Suprapubic skin (tissue), 4 donors: ENCODE results near the gene MAP3K15. TPM values are rescaled to one million over a fixed set of nuclear protein-coding genes. Genes with fewer than 3 reads are reported as not detected.

Source experiments
- DNase-seq, 2 donors: peaks; one replicate each; pipeline ENCODE4 v3.0.0-alpha.2; 2019; ENCODE audit warnings: low spot score in 2 of 2
- H3K27ac ChIP-seq: fragments of 200-600 bp; sonication (generic); one replicate; pipeline ENCODE4 v1.5.1; 2019
- H3K27me3 ChIP-seq: fragments of 200-600 bp; sonication (generic); one replicate; pipeline ENCODE4 v1.5.1; 2019
- H3K36me3 ChIP-seq: fragments of 200-600 bp; sonication (generic); one replicate; pipeline ENCODE4 v1.5.1; 2019
- H3K4me1 ChIP-seq: fragments of 200-600 bp; sonication (generic); one replicate; pipeline ENCODE4 v1.5.1; 2019
- H3K4me3 ChIP-seq: fragments of 200-600 bp; sonication (generic); one replicate; pipeline ENCODE4 v1.5.1; 2019; ENCODE audit warnings: mild to moderate bottlenecking
- H3K9me3 ChIP-seq: fragments of 200-600 bp; sonication (generic); one replicate; pipeline ENCODE4 v1.5.1; 2019
- EP300 ChIP-seq: sonication (generic); formaldehyde crosslinking; IDR thresholded peaks from one replicate; pipeline ENCODE4 v1.6.1; 2017; ENCODE audit warnings: antibody characterized with exemption
- POLR2A ChIP-seq, 2 donors: fragments of 450-650 bp; IDR thresholded peaks; one replicate each; pipeline ENCODE4 v1.6.1; 2017; ENCODE audit warnings: antibody characterized with exemption in 2 of 2, mild to moderate bottlenecking in 2 of 2, moderate library complexity in 2 of 2
- POLR2AphosphoS5 ChIP-seq, 3 donors: sonication (generic); formaldehyde crosslinking; IDR thresholded peaks; one replicate each; pipeline ENCODE4 v1.6.1; 2017; ENCODE audit warnings: antibody characterized with exemption in 3 of 3
- WGBS: methylation state at CpG from one replicate; pipeline ENCODE4 v1.1.5; 2018; 5-methylcytosine and 5-hydroxymethylcytosine counted together
- total RNA-seq, 4 donors: library from RNA; depleted of rRNA; stranded (reverse); fragments of >200 nt; gene quantifications; one replicate each; pipeline ENCODE4 v1.1.0, GENCODE V29; 2016
- TF ChIP-seq, protein P1 (sequence below), 2 donors: fragments of 200-600 bp in 1 of 2; fragments of 450-650 bp in 1 of 2; sonication (generic) in 1 of 2; IDR thresholded peaks; one replicate each; pipeline ENCODE4 v1.5.1; 2016 to 2019; ENCODE audit warnings: antibody characterized with exemption in 2 of 2, mild to moderate bottlenecking in 1 of 2, moderate library complexity in 1 of 2

Gene MAP3K15
- total RNA-seq, 4 donors from 2014 or later, result not detected

DNA sequence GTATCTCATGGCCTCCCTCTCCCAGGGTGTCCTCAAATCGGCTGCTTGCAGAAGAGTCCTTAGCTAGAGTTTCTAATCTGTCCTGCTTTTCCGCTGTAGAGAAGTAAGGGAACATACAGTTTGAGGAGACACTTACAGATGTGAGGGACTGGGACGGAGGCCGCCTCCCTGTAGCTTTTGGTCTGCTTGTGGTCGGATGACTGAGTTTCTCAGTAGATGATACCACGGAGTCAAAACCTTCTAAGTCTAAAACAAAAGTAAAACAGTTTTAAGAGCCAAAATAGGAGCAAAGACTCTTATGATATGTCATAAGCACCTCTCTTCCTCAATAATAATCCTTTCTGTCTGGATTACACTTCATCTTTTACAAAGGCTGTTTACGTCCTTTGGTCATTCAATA lies 34.5 kb upstream of the MAP3K15 start:
- H3K9me3 ChIP-seq, result no peaks in the 10 kb centered on the region
- no peak for TF ChIP-seq EP300
- no peak for TF ChIP-seq POLR2A (IDR thresholded peaks at IDR 0.05)
- no peak for TF ChIP-seq POLR2AphosphoS5 (IDR thresholded peaks at IDR 0.05)
- TF ChIP-seq, protein P1, sequence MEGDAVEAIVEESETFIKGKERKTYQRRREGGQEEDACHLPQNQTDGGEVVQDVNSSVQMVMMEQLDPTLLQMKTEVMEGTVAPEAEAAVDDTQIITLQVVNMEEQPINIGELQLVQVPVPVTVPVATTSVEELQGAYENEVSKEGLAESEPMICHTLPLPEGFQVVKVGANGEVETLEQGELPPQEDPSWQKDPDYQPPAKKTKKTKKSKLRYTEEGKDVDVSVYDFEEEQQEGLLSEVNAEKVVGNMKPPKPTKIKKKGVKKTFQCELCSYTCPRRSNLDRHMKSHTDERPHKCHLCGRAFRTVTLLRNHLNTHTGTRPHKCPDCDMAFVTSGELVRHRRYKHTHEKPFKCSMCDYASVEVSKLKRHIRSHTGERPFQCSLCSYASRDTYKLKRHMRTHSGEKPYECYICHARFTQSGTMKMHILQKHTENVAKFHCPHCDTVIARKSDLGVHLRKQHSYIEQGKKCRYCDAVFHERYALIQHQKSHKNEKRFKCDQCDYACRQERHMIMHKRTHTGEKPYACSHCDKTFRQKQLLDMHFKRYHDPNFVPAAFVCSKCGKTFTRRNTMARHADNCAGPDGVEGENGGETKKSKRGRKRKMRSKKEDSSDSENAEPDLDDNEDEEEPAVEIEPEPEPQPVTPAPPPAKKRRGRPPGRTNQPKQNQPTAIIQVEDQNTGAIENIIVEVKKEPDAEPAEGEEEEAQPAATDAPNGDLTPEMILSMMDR (IDR thresholded peaks at IDR 0.05), result no peak
- H3K27ac ChIP-seq, result no peak overlapping the region
- DNase-seq, result no peak
- WGBS, result 84% methylated on average over 7 of the region's 7 CpGs
- no peaks in the 10 kb centered on the region for H3K27me3 ChIP-seq
- no peaks in the 10 kb centered on the region for H3K4me1 ChIP-seq
- no peaks in the 10 kb centered on the region for H3K36me3 ChIP-seq
- H3K4me3 ChIP-seq, result no peak overlapping the region

DNA sequence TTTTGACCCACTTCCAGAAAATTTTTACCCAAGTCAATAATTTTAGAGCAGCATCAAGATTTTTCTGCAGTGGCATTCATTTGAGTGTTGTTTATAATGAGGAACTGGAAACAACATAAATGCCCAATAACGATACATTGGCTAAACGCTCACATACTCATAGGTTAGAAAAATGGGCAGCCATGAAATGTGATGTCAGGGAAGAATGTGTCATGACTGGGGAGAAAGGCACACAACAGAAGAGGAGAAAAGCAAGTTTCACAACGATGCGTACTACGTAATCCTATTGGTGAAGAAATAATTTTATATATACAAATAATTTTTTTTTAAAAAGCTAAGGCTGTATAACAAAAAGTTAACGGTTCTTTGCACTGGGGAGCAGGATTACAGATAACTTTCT lies 33.6 kb upstream of the MAP3K15 start:
- TF ChIP-seq POLR2AphosphoS5 (IDR thresholded peaks at IDR 0.05) (no peak), EP300 (no peak), POLR2A (IDR thresholded peaks at IDR 0.05) (no peak)
- TF ChIP-seq, protein P1 (IDR thresholded peaks at IDR 0.05), result no peak
- H3K27me3 ChIP-seq, result no peaks in the 10 kb centered on the region
- H3K27ac ChIP-seq, result no peak overlapping the region
- no peak overlapping the region for H3K4me3 ChIP-seq
- no peaks in the 10 kb centered on the region for H3K36me3 ChIP-seq
- 86% methylated on average over 6 of the region's 6 CpGs for WGBS
- no peaks in the 10 kb centered on the region for H3K9me3 ChIP-seq
- DNase-seq, result no peak
- no peaks in the 10 kb centered on the region for H3K4me1 ChIP-seq

DNA sequence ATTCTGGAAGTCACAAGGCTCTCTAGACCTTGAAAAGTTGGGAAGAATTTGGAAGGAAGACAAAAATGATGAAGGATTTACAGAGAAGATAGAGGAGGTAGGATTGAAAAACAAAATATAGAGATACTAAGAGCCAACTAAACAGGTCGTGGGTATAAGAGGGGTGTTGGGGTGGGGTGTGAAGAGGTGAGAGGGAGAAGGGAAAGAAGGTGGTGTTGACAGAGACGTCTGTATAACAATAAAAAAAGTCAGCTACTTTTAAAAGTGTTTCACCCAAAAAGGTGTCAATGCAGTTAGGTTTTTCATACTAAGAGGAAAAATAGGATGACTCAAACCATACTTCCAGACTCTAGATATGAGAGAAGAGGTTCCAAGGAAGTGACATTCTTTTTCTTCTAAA lies 33.0 kb upstream of the MAP3K15 start:
- no peaks in the 10 kb centered on the region for H3K4me1 ChIP-seq
- H3K27me3 ChIP-seq, result no peaks in the 10 kb centered on the region
- no peak for DNase-seq
- TF ChIP-seq POLR2AphosphoS5 (IDR thresholded peaks at IDR 0.05) (no peak), POLR2A (IDR thresholded peaks at IDR 0.05) (no peak), EP300 (no peak)
- TF ChIP-seq, protein P1 (IDR thresholded peaks at IDR 0.05), result no peak
- H3K36me3 ChIP-seq, result no peaks in the 10 kb centered on the region
- H3K4me3 ChIP-seq, result no peak overlapping the region
- 52% methylated on average over 2 of the region's 2 CpGs for WGBS
- H3K27ac ChIP-seq, result no peak overlapping the region
- H3K9me3 ChIP-seq, result no peaks in the 10 kb centered on the region

DNA sequence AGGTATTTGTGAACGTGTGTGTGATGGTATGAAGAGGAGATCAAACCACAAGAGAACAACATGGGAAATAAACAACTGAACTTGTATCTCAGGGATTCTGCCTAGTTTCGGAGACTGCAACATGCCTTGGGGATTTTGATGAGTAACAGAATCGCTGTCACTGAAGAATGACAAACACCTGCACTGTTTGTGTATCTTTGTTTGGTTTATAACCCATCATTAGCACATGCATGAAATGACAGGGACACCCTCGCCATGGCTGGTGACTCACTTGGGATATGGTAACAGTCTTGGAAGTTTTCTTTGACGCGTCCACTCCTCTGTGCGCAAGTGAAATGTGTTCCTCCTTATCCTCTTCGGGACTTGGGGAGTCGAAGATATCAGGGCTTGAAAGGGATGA lies 30.3 kb upstream of the MAP3K15 start:
- WGBS, result 84% methylated on average over 9 of the region's 9 CpGs
- Histone ChIP-seq H3K27me3 (no peaks in the 10 kb centered on the region), H3K27ac (no peak overlapping the region), H3K4me3 (no peak overlapping the region), H3K9me3 (no peaks in the 10 kb centered on the region), H3K4me1 (no peaks in the 10 kb centered on the region), H3K36me3 (peaks cover 4% of the 10 kb centered on the region)
- TF ChIP-seq POLR2A (IDR thresholded peaks at IDR 0.05) (no peak), EP300 (no peak), POLR2AphosphoS5 (IDR thresholded peaks at IDR 0.05) (no peak)
- TF ChIP-seq, protein P1 (IDR thresholded peaks at IDR 0.05), result no peak
- no peak for DNase-seq

DNA sequence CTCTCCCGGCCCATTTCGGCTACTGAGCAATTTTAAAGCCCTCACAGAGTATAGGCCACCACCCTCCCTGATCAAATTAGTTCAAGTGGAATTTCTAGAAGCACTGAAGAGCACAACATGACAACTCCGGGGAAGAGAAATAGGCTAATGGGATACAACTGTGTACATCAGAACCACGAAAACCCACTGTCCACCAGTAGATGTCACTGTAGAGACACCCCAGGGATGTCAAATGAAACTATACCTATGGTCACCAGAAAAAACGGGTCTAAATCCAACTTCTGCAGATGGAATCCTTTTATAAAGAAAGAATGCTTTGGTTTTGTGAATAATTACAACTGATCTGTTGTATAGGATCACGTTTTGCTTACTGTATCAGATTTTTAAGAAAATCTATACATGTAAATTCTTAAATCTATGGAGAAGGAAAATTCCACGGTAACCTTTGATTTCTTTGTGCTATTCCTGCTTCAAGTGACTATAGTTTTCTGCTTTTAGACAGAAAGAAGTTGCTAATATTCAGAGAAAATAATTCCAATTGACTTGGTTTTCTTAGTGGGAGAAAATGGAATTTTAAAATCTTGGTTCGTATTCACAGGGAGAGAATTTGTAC lies 29.5 kb upstream of the MAP3K15 start:
- Histone ChIP-seq H3K4me3 (no peak overlapping the region), H3K9me3 (no peaks in the 10 kb centered on the region), H3K27me3 (no peaks in the 10 kb centered on the region), H3K36me3 (peaks cover 4% of the 10 kb centered on the region), H3K27ac (no peak overlapping the region), H3K4me1 (no peaks in the 10 kb centered on the region)
- no peak for DNase-seq
- TF ChIP-seq, protein P1 (IDR thresholded peaks at IDR 0.05), result peak; percentile 17 to 54
- TF ChIP-seq POLR2A (IDR thresholded peaks at IDR 0.05), result no peak
- 38% methylated on average over 8 of the region's 8 CpGs for WGBS
